ENCODE data around the gene RTP5.

Gene RTP5

DNA sequence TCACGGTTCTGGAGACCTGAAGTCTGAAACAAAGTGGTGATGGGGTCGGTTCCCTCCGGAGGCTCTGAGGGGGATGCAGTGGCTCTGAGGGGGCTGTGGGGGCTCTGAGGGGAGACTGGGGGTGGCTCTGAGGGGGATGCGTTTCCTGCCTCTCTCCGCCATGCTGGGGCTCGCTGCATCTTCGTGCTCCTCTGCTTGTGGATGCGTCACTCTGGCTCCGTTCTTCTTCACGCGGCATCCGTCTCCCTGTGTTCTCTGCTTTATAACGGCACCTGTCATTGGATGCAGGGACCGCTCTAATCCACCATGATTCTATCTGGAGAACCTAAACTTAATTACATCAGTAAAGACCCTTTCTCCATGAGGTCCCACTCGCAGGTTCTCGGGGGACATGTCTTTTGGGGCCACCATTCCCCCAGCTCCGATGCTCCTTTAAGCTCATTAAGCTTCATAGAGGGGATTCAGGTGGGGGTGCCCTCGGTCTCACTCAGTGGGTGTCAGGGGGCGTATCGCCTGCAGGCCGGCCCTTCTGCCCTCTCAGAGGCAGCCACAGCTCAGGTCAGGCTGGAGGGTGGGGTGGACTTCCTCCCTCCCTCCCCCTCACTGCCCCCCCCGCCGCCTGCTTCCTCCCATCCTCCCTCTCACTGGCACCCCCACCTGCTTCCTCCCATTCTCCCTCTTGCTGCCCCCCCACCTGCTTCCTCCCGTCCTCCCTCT lies 18.4 kb downstream of the RTP5 start:
- no peak for FAIRE-seq
- TF ChIP-seq POLR2A (IDR thresholded peaks at IDR 0.05; ENCODE audit: low read depth, low read length) = no peak
- no peak for TF ChIP-seq POLR2AphosphoS5 (IDR thresholded peaks at IDR 0.05; ENCODE audit: low read depth, low read length)
- no peak for TF ChIP-seq TAF1 (IDR thresholded peaks at IDR 0.05; ENCODE audit: borderline replicate concordance, low read depth, low read length)
- DNase-seq (ENCODE audit: insufficient read length) = no peak

DNA sequence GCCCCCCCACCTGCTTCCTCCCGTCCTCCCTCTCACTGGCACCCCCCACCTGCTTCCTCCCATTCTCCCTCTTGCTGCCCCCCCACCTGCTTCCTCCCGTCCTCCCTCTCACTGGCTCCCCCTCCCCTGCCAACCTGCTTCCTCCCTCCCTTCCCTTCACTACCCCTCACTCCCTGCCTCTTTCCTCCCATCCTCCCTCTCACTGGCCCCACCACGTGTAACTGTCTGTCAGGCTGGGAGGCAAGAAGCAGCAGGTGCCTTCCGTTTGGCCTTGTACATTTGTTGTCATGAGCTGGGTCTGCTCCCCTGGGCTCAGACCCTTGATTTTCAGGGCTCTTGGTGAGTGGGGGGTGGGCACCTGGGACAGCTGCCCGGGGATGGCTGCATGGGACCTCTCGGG lies 19.1 kb downstream of the RTP5 start:
- TF ChIP-seq TAF1 (IDR thresholded peaks at IDR 0.05; ENCODE audit: borderline replicate concordance, low read depth, low read length) (no peak), POLR2AphosphoS5 (IDR thresholded peaks at IDR 0.05; ENCODE audit: low read depth, low read length) (no peak), POLR2A (IDR thresholded peaks at IDR 0.05; ENCODE audit: low read depth, low read length) (no peak)
- no peak for FAIRE-seq
- DNase-seq (ENCODE audit: insufficient read length) = no peak

DNA sequence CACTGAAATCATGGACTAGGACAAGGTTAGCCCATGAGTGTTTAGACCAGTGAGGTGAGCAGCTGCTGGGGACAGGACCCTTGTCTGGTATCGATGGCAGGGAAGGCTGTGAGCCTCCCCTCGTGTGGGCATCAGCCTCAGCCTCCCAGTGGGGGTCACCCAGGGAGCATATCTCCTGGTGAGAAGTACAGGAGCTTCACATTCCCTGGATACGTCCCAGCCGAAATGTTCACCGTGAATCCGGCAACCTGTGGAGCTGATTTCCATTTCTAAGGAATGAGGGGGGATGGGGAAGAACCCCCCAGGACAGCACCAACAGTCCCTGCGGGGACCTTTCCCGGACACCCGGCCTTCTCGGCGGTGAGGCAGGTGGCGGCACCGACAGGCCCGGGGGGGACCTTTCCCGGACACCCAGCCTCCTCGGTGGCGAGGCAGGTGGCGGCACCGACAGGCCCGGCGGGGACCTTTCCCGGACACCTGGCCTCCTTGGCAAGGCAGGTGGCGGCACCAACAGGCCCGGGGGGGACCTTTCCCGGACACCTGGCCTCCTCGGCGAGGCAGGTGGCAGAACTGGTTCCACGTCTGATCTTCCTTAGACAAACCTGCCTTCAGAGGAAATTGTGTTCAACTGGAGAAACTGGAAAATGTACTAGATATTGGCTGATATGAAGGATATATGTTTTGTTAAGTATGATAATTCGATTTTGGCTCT lies 21.2 kb downstream of the RTP5 start:
- FAIRE-seq (no peak), DNase-seq (ENCODE audit: insufficient read length) (no peak)
- no peak for TF ChIP-seq TAF1 (IDR thresholded peaks at IDR 0.05; ENCODE audit: borderline replicate concordance, low read depth, low read length)
- no peak for TF ChIP-seq POLR2AphosphoS5 (IDR thresholded peaks at IDR 0.05; ENCODE audit: low read depth, low read length)
- TF ChIP-seq POLR2A (IDR thresholded peaks at IDR 0.05; ENCODE audit: low read depth, low read length) = no peak

DNA sequence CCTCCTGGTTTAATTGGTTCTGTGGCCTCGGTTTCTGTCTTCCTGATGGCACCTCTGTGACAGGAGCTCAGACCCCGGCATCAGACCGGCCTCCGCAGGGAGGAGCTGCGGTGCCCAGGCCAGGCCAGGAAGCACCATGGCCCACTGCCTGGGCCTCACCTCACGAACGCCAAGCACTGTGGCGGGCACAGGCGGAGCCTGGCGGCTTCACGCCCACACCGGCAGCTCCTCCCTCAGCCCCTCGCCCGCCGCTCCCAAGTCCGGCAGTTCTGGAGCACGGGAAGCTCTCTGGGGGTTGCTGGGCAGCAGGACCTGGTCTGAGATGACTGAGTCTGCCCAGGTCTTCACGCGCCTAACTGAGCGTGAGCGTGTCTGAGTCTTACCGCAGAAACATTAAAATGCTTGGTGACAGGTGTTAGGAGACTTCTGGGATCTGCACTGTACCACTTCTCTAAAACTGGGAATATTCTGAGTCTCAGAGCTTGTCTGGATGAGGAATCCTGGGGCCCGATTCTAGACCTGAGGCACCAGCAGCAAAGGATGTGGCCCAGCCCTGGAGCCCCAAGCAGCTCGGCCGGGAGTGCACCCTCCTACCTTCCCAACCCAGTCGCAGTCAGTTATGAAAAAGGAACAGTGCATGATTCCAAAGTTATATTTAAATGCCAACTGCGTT lies 21.9 kb downstream of the RTP5 start:
- TF ChIP-seq TAF1 (IDR thresholded peaks at IDR 0.05; ENCODE audit: borderline replicate concordance, low read depth, low read length) (no peak), POLR2A (IDR thresholded peaks at IDR 0.05; ENCODE audit: low read depth, low read length) (no peak), POLR2AphosphoS5 (IDR thresholded peaks at IDR 0.05; ENCODE audit: low read depth, low read length) (no peak)
- no peak for DNase-seq (ENCODE audit: insufficient read length)
- no peak for FAIRE-seq

DNA sequence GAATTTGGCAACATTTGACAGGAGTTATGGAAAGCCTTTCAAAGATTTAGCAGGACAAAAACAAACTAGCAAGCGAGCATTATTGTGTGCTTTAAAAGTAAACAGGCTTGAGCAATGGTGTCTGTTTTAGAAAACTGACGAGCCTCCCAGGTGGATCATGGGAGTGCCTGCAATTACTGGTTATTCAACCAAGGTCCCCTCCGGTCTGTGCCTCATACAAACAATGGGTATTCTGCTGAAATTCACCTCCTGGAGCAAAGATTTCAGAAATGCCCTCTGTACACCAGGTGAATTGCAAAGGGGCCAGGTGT lies 22.4 kb downstream of the RTP5 start:
- DNase-seq (ENCODE audit: insufficient read length) (no peak), FAIRE-seq (no peak)
- TF ChIP-seq POLR2AphosphoS5 (IDR thresholded peaks at IDR 0.05; ENCODE audit: low read depth, low read length) (no peak), TAF1 (IDR thresholded peaks at IDR 0.05; ENCODE audit: borderline replicate concordance, low read depth, low read length) (no peak), POLR2A (IDR thresholded peaks at IDR 0.05; ENCODE audit: low read depth, low read length) (no peak)

DNA sequence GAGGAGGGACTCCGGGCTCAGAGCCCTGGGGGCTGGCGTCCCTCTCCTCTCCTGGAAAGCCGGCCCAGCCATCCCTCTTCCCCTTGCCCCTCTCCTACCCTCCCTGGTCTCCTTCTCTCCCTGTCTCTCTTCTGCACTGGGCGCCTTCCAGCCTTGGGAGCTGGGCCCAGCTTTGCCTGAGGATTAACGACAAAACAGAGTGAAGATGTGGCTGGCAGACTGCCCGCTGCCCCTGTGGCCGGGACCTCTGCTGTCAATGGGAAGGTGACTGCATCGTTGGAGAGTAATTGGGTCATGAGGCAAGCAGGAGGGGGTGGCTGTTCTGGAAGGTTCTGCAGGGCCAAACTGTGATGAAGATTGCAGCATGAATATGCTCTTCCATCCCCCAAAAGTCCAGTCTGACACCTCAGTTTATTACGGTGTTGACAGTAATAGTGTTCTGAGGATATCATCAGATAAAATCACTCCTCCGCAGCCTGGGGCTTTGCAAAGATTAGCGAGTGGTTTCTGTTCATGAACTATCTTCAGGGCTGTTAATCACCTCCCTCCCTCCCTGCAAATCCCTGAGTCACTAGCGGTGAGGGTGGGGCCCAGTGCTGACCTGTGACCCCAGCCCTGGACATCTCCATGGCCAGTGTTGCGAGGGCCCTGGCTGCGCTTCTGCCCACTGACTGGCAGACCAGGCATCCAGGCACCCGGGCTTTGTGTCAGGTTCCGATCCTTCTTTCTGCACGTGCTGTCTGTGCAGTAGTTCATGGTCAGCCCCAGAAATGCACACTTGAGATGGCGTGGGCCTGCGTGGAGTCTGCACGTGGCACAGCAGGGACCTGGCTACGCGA lies 23.0 kb downstream of the RTP5 start:
- no peak for FAIRE-seq
- TF ChIP-seq POLR2A (IDR thresholded peaks at IDR 0.05; ENCODE audit: low read depth, low read length) (no peak), TAF1 (IDR thresholded peaks at IDR 0.05; ENCODE audit: borderline replicate concordance, low read depth, low read length) (no peak), POLR2AphosphoS5 (IDR thresholded peaks at IDR 0.05; ENCODE audit: low read depth, low read length) (no peak)
- DNase-seq (ENCODE audit: insufficient read length) = no peak

DNA sequence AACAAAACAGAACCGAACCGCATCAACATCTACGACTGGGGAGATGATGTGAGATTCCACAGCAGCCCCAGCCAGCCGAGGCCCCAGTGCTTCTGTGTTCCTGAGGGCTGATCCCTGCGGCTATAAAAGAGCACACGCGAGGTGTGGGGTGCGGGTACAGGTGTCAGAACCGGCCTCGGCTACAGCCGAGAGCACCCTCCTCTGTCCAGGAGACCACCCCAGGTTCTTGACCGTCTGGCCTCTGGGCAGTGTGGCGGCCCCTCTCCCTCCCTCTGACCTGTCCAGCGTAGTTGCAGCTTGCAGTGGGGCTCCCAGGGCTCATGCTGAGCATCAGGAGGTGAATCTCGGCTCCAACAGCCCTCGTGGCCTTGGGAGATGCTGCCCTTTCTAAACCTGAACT lies 23.7 kb downstream of the RTP5 start:
- FAIRE-seq = no peak
- DNase-seq (ENCODE audit: insufficient read length) = no peak
- TF ChIP-seq TAF1 (IDR thresholded peaks at IDR 0.05; ENCODE audit: borderline replicate concordance, low read depth, low read length) = no peak
- TF ChIP-seq POLR2AphosphoS5 (IDR thresholded peaks at IDR 0.05; ENCODE audit: low read depth, low read length) = no peak
- TF ChIP-seq POLR2A (IDR thresholded peaks at IDR 0.05; ENCODE audit: low read depth, low read length) = no peak

DNA sequence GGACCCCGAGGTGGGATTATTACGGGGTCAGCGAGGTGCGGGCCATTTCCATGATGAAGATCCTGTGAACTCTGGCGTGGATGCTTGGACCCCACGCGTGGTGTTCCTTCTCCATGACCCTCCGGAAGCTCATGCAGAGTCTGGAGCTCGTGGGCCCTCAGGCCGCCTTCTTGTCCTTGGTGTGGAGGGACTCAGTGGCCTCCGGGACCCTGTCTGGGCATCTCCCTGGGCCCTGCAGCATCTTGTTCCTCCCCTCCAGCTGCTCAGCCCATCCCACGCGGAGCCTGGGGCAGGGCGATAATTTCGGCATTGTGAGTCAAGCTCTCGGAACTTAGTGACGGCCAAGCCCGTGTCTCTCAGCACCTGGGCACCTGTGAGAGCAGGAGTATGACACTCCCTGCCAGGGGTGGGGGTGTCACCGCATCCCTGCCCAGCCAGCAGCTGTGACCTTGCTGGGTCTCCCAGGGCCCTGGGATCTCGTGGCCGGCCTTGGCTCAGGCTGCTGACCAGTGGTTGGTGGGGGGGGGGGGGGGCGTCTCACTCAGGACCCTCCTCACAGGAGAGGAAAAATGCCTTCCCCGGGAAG lies 24.6 kb downstream of the RTP5 start:
- no peak for DNase-seq (ENCODE audit: insufficient read length)
- TF ChIP-seq TAF1 (IDR thresholded peaks at IDR 0.05; ENCODE audit: borderline replicate concordance, low read depth, low read length) (no peak), POLR2AphosphoS5 (IDR thresholded peaks at IDR 0.05; ENCODE audit: low read depth, low read length) (no peak), POLR2A (IDR thresholded peaks at IDR 0.05; ENCODE audit: low read depth, low read length) (no peak)
- no peak for FAIRE-seq

DNA sequence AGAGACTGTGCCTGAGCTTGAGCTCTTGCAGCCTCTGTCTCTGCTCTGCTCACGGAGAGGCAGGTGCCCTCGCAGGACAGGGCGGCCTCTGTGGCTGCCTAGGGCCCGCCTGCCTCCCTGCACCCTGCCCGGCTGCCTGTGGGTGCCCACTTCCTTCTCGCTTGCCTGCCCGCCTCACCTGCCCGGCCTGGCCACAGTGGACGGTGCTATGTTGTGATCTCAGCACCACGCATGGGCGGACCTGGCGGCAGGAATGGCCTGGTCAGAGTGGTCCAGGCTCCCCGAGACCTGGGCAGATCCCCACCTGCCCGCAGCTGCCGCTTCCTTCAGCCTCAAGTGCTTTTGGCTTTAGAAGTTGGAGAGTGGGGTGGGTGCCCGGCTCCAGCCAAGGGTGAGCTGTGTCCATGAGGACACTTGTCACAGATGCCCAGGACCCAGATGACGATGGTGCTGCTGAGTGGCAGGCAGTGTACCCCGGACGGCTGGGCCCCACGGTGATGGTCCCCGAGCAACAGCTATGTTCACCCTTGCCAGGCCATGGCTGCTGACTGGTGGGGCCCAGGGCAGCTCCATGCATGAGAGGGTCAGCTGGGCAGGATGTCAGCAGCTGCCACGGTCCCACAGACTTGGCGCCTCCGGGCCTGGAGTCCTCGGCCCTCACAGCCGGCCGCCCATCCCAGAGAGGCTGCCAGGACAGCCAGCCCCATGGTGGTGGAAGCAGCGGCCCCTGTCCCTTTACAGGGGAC lies 25.3 kb downstream of the RTP5 start:
- no peak for FAIRE-seq
- TF ChIP-seq TAF1 (IDR thresholded peaks at IDR 0.05; ENCODE audit: borderline replicate concordance, low read depth, low read length) (no peak), POLR2AphosphoS5 (IDR thresholded peaks at IDR 0.05; ENCODE audit: low read depth, low read length) (no peak), POLR2A (IDR thresholded peaks at IDR 0.05; ENCODE audit: low read depth, low read length) (no peak)
- no peak for DNase-seq (ENCODE audit: insufficient read length)

DNA sequence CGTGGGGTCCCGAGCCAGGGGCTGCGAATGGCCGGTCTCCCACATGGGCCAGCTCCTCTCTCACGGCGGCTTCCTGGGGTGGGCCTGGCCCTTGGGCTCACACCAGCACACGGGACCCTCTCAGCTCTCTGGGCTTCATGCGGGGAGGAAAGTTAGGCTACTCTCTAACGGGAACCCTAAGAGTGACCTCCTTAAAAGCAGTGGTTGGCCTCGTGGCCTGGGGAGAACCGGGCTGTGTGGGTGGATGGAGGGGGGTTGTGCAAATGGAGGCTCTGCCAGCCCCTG lies 25.8 kb downstream of the RTP5 start:
- no peak for TF ChIP-seq TAF1 (IDR thresholded peaks at IDR 0.05; ENCODE audit: borderline replicate concordance, low read depth, low read length)
- TF ChIP-seq POLR2A (IDR thresholded peaks at IDR 0.05; ENCODE audit: low read depth, low read length) = no peak
- no peak for TF ChIP-seq POLR2AphosphoS5 (IDR thresholded peaks at IDR 0.05; ENCODE audit: low read depth, low read length)
- no peak for FAIRE-seq
- no peak for DNase-seq (ENCODE audit: insufficient read length)

Measured in GM12892 (cell line).